Activated CD4-positive, alpha-beta T cell treated with anti-CD3 and anti-CD28 coated beads, Interleukin-10, Interleukin-2, amounts not matched to agents 100 ng/mL and 50 ng/mL, durations not matched to agents 16 hours and 8 hours (primary cell): ENCODE data around the gene KCNJ14.

Experiments used
- DNase-seq: peaks from one replicate; pipeline ENCODE4 v3.0.0-alpha.2; 2020

KCNJ14 gene

GRCh38 chr19:48489608-48490216, 34.3 kb downstream of the KCNJ14 start:
- DNase-seq, result peak; percentile 86

DNA sequence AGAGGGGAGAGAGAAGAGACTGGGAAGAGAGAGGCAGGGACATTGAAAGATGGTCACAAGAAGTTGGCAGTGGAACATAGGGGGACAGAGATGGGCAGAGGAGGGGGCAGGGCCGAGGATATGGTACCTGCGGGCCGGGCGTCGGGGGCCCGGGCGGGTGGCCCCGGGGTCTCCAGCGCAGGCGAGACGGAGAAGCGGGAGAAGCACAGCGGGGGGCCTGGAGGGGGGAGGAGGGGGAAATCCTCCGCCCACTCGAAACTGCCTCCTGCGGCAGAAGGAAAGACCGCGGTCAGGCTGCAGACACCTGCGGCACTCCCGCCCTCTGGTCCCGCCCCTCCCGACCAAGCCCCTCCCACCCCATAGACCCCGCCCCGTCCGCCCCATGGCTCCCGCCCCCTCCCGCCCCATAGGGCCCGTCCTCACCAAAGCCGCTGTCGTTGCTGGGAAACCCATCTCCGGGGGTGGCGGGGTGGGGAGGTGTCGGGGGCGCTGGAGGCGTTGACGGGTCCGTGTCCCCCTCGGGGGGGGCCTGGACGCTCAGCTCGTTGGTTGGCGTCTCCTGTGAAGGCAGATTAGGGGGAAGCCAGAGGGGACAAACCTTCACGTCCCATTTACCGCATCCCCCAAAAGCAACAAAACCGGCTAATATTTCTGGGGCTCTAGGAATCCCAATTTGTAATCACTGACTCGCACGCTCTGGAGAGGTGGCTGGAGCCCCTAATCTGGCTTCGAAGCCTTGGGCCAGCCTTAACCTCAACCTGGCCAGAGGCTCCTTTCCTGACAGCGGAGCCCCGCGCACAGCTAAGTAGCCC, 35.8 kb downstream of the KCNJ14 start:
- DNase-seq, result peak; percentile 49

DNA sequence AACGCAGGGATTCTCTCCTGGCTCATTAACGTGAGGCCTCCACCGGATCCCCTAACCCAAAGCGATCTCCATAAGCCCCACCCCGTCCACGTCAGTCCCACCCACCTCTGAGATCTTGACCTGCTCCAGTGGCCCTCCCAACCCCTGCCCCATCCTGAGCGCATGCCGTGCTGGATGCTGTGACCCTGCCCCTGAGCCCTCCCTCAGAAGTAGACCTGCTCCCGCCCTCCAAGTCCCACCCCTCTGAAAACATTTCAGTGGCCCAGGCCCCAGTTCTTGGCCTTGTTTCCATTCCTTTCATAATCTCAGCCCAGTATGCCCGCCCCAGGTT, 36.4 kb downstream of the KCNJ14 start:
- no peak for DNase-seq

DNA sequence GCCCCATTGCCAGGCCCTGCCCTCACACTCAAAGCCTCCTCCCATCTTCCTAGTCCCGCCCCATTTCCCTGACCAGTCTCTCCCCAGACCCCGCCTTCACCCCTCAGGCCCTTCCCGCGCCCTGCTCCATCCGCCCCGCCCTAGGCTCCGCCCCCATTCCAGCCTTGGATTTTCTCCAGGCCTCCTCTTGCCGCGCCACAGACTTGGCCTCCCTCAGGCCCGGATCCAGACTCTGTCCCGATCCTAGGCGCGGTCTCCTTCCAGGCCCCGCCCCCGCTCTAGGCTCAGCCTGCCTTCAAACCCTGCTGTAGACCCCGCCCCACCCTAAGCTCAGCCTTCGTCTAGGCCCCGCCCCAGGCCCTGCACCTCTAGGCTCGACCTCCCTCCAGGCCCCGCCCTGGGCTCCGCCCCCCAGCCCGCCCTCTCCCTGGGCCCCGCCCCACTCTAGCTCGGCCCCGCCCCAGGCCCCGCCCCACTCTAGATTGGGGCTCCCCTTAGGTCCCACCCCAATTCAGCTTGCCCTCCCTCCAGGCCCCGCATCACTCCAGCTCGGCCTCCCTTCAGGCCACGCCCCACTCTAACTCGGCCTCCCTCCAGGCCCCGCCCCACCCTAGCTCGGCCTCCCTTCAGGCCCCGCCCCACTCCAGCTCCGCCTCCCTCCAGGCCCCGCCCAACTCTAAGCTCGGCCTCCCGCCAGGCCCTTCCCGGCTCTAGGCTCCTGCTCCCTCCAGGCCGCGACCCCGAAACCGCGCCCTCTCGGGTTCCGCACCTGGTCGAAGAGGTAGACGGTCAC, 37.7 kb downstream of the KCNJ14 start:
- DNase-seq, result peak; percentile 85

DNA sequence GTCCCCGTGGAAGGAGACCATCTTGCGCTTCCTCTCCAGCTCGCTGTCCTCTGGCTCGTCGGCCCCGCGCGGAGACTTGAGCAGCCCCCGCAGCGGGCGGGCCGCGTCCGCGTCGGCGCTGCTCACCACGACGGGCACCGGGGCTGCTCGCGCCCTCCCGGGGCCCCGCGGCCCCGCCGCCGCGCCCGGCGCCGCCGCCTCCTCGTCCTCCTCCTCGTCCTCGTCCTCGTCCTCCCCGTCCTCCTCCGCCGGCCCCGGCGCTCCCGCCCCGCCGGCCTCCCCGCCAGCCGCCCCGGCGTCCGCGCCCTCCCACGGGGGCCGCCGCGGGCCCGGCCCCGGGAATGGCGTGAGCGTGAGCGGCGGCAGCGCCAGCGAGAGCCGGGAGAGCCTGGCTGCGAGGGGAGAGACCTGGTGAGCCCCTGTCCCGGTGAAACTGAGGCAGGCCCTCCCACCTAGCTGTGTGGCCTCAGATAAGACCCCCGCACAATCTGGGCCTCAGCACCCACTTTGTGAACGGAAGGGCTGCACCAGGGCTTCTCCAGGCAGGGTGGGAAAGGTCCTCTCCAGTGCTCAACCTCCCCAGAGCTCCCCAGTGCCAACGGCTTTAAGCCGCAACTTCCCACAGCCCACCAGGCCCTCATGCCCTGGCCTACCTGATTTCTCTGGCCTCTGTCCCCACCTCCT, 38.5 kb downstream of the KCNJ14 start:
- no peak for DNase-seq

- DNase-seq, result no peak
These were observed 40.0 kb downstream of the KCNJ14 start for GRCh38 chr19:48495396-48495795.

GRCh38 chr19:48496959-48497727, 41.8 kb downstream of the KCNJ14 start:
- DNase-seq, result no peak

DNA sequence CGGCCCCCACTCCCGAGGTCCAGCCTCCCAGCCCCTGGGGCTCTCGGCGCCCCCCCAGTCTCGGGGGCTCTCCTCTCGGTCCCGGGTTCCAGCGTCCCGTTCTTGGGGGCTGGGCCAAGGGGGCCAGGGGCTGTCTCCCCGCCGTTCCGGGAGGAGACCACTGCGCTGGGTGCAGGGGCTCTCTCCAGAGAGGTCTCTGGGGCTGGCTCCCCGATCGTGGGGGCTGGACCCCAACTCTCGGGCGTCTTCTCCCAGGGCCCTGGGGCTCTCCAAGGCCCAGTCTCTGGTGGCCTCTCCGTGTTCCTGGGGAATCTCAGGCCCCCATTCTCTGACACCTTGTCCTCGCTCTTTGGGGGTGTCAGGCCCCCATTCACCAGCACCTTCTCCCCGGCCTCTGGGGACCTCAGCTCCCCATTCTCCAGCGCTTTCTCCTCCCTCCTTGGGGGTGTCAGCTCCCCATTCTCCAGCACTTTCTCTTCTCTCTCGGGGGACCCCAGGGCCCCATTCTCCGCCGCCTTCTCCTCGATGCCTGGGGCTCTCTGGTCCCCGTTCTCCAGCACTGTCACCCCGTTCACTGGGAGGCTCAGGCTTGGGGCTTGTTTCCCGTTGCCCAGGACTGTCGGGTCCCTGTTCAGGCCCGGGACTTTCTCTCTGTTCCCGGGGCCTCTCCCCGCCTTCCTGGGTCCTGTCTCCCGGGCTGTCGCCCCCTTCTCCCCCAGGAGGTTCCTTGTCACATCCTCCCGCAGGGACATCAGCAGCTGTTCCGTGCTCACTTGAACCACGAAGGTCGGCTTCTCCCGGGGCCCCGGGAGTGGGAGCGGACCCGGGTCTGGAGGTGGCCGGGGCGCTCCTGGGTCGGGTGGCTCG, 42.6 kb downstream of the KCNJ14 start:
- DNase-seq, result no peak

GRCh38 chr19:48498595-48499311, 43.4 kb downstream of the KCNJ14 start:
- DNase-seq, result no peak

DNA sequence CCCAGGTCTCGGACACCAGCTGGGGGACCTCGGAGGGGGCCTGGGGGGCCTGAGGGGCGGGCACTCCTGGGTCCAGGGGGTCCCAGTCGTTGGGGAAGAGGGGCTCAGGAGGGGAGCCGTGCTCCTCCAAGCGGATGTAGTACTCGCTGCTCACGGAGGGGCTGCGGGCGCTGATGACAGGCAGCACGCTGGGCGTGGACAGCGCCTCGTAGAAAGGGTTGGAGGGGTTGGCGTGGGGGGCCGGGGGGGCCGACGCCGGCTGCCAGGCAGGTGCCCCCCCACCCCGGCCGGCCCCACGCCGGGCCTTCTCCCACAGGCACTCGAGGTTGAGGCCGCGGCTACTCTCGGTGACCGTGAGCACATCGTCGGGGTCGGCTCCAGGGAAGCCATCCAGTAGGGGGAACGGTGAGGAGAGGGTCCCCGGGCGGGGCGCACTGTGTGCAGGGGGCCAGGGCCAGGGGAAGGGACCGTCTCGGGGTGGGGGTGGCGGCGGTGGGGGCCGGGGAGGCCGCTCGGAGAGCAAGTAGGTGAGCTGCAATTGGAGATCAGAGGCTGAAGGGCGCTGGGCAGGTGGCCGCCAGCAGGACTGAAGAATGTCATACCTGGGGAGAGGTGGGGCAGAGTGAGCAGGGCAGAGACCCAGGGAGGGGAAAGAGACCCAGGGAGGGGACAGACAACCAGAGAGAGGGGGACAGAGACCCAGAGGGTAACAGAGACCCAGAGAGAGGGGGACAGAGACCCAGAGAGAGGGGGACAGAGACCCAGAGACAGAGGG, 44.1 kb downstream of the KCNJ14 start:
- DNase-seq, result no peak

GRCh38 chr19:48500830-48501493, 45.6 kb downstream of the KCNJ14 start:
- DNase-seq, result no peak

DNA sequence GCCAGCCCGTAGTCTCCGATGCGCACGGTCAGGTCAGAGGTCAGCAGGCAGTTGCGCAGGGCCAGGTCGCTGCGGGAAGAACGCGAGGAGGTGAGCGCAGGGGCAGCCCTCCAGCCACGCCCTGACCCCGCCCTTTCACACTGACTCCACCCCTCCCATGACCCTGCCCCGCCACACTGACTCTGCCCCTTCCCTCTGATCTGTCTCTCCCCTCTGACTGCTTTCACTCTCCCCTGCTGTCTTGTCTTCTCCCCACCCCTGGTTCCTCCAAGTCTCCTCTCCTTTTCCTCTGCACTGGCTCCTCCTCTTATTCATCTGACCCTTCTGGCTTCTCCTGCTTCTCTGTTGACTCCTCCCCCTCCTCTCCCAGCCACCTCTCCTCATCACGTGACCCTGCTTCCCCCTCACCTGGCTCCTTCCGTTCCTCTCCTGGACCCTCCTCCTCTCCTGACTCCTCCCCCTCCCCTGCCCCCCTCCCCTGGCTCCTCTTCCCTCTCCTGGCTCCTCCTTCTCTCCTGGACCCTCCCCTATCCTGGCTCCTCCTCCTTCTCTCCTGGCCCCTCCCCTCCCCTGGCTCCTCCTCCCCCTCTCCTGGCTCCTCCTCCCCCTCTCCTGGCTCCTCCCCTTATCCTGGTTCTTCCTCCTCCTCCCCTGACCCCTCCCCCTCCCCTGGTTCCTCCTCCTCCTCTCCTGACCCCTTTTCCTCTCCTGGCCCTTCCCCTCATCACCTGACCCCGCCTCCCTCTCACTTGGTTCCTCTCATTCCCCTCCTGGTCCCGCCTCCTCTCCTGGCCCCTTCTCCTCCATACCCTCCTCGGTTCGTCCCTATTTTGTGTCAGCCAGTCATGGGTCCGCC, 46.3 kb downstream of the KCNJ14 start:
- DNase-seq, result peak; percentile 60

GRCh38 chr19:48502350-48503018, 47.1 kb downstream of the KCNJ14 start:
- DNase-seq, result no peak

GRCh38 chr19:48506138-48506733, 50.9 kb downstream of the KCNJ14 start:
- peak; percentile 61 for DNase-seq

- no peak for DNase-seq
These were observed 52.6 kb downstream of the KCNJ14 start for GRCh38 chr19:48507911-48508439.

DNA sequence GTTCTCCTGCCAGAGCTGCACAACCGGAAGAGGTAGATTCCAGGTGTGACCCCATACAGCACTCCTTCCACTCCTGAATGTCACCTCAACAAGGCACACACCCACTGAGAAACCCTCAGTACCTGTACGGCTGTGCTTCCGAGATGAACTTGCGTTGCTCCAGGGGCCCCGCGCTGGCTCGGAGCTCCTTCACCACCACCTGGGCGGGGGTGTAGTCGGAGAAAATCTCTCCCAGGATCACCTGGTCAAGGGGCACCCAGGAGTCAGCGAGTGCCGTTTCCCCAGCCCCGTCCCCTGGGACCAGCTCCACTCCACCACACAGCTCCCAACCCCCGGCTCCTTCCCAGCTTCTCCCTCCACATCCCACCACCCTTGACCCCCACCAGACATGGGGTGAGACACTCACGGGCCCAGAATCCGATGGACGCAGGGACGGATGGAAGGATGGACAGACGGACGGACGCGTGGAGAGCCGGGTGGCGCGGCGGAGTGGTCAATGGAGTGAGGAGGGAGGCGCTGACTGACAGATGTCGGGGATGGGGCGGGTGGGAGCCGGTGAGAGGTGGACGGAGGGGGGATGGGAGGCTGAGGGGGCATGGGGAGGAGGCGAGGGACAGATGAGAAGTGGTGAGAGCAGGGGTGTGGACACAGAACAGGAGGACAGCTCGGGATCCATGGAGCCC, 53.5 kb downstream of the KCNJ14 start:
- no peak for DNase-seq
